Stimulated activated CD4-positive, alpha-beta T cell treated with anti-CD3 and anti-CD28 coated beads, TNF-alpha, amount 100 ng/mL, for 24 hours (primary cell): ENCODE measurements around the gene RBL1.

Experiments
- DNase-seq, 3 experiments: peaks; one replicate each; pipeline ENCODE4 v3.0.0-alpha.2; 2020; ENCODE audit warnings: low read depth in 3 of 3

Gene RBL1

GRCh38 chr20:36950414-36951197, 145.2 kb downstream of the RBL1 start:
- no peak for DNase-seq
